Upper lobe of right lung (tissue), 1 donor: ENCODE data around the gene SORBS1. TPM values are rescaled to one million over a fixed set of nuclear protein-coding genes. Genes with fewer than 3 reads are reported as not detected.

Experiments
- ATAC-seq: fragments of 200-7000 bp; cut with Tn5 transposase; one replicate; pipeline ENCODE4 v1.9.1; 2020; ENCODE audit warnings: mild to moderate bottlenecking, moderate library complexity
- DNase-seq: peaks from one replicate; pipeline ENCODE4 v3.0.0-alpha.2; 2020
- H3K27ac ChIP-seq: fragments of 200-600 bp; one replicate; pipeline ENCODE4 v1.8.0; 2022
- H3K27me3 ChIP-seq: fragments of 200-600 bp; one replicate; pipeline ENCODE4 v1.8.0; 2022; ENCODE audit warnings: mild to moderate bottlenecking
- H3K36me3 ChIP-seq: fragments of 200-600 bp; one replicate; pipeline ENCODE4 v1.8.0; 2022
- H3K4me1 ChIP-seq: fragments of 200-600 bp; one replicate; pipeline ENCODE4 v1.8.0; 2022
- H3K4me3 ChIP-seq: fragments of 200-600 bp; one replicate; pipeline ENCODE4 v1.8.0; 2022; ENCODE audit warnings: mild to moderate bottlenecking
- H3K9me3 ChIP-seq: fragments of 200-600 bp; one replicate; pipeline ENCODE4 v1.8.0; 2022
- CTCF ChIP-seq: fragments of 200-600 bp; IDR thresholded peaks from one replicate; pipeline ENCODE4 v1.8.0; 2022; ENCODE audit warnings: antibody characterized with exemption
- intact Hi-C: fragments of 100-400 bp; cut with DNase I; formaldehyde crosslinking; loops from one replicate; pipeline ENCODE4 v1.11.0; 2022
- total RNA-seq: library from RNA; stranded (reverse); fragmentation: NEBNext Ultra II Directional; extraction: Animal tissue kit (Norgen Biotek cat#: 25700); gene quantifications from one replicate; pipeline ENCODE4 v1.2.1, GENCODE V29; 2021
- donor health status: DM: no; HTN: yes; CAD: no; lungs with severe emphysema.

SORBS1 gene
- total RNA-seq, 1 donor from 2014 or later = 50.7 TPM

GRCh38 chr10:95553674-95554073, 7.5 kb downstream of the SORBS1 start:
- no peaks in the 10 kb centered on the region for H3K4me1 ChIP-seq
- intact Hi-C loops = no loop called here

GRCh38 chr10:95552679-95553342, 8.4 kb downstream of the SORBS1 start:
- Histone ChIP-seq H3K9me3 (no peaks in the 10 kb centered on the region), H3K27ac (no peak overlapping the region), H3K36me3 (no peaks in the 10 kb centered on the region), H3K27me3 (no peaks in the 10 kb centered on the region), H3K4me3 (no peak overlapping the region), H3K4me1 (no peaks in the 10 kb centered on the region)
- ATAC-seq (no peak), DNase-seq (no peak)
- TF ChIP-seq CTCF = no peak
- intact Hi-C loops = no loop called here

More at GRCh38 chr10:95553674-95554073, 7.5 kb downstream of the SORBS1 start:
- Histone ChIP-seq H3K9me3 (no peaks in the 10 kb centered on the region), H3K36me3 (no peaks in the 10 kb centered on the region), H3K27ac (no peak overlapping the region), H3K27me3 (no peaks in the 10 kb centered on the region), H3K4me3 (no peak overlapping the region)
- no peak for ATAC-seq
- DNase-seq = no peak
- no peak for TF ChIP-seq CTCF

GRCh38 chr10:95550073-95550672, 11.0 kb downstream of the SORBS1 start:
- Histone ChIP-seq H3K9me3 (no peaks in the 10 kb centered on the region), H3K27me3 (no peaks in the 10 kb centered on the region), H3K27ac (no peak overlapping the region), H3K36me3 (no peaks in the 10 kb centered on the region), H3K4me1 (no peaks in the 10 kb centered on the region), H3K4me3 (no peak overlapping the region)
- no peak for TF ChIP-seq CTCF
- DNase-seq = no peak
- intact Hi-C loops = no loop called here
- ATAC-seq = peak; percentile 36

- TF ChIP-seq CTCF = no peak
- H3K4me3 ChIP-seq = no peak overlapping the region
- no peaks in the 10 kb centered on the region for H3K36me3 ChIP-seq
- intact Hi-C loops = no loop called here
- no peaks in the 10 kb centered on the region for H3K9me3 ChIP-seq
- H3K4me1 ChIP-seq = peaks cover 13% of the 10 kb centered on the region
- DNase-seq (no peak), ATAC-seq (no peak)
- H3K27ac ChIP-seq = no peak overlapping the region
- no peaks in the 10 kb centered on the region for H3K27me3 ChIP-seq
Measured at GRCh38 chr10:95547791-95548435, 13.3 kb downstream of the SORBS1 start.

GRCh38 chr10:95547197-95547596, 14.0 kb downstream of the SORBS1 start:
- no peaks in the 10 kb centered on the region for H3K36me3 ChIP-seq
- ATAC-seq (no peak), DNase-seq (no peak)
- no peaks in the 10 kb centered on the region for H3K9me3 ChIP-seq
- intact Hi-C loops = no loop called here
- no peak for TF ChIP-seq CTCF
- H3K4me1 ChIP-seq = peaks cover 20% of the 10 kb centered on the region
- H3K27me3 ChIP-seq = no peaks in the 10 kb centered on the region
- no peak overlapping the region for H3K27ac ChIP-seq
- no peak overlapping the region for H3K4me3 ChIP-seq
